HG02943 (cell line): ENCODE measurements around the gene NF2.

ENCODE experiments used
- ATAC-seq: cut with Tn5 transposase; IDR thresholded peaks from one replicate; pipeline ENCODE4 v1.9.1; 2021; ENCODE audit warnings: mild to moderate bottlenecking, low read depth, moderate library complexity; ENCODE audit not compliant: unreplicated experiment

NF2 gene

GRCh38 chr22:29629903-29630516, 26.6 kb downstream of the NF2 start:
- ATAC-seq, result no peak

- ATAC-seq, result no peak
These were observed 27.6 kb downstream of the NF2 start for GRCh38 chr22:29630987-29631386.

- ATAC-seq, result no peak
These were observed 28.3 kb downstream of the NF2 start for GRCh38 chr22:29631725-29632124.

GRCh38 chr22:29632672-29633071, 29.2 kb downstream of the NF2 start:
- ATAC-seq, result no peak

GRCh38 chr22:29633514-29634312, 30.3 kb downstream of the NF2 start:
- no peak for ATAC-seq

GRCh38 chr22:29634847-29635246, 31.4 kb downstream of the NF2 start:
- no peak for ATAC-seq

GRCh38 chr22:29635734-29636357, 32.4 kb downstream of the NF2 start:
- ATAC-seq, result no peak

GRCh38 chr22:29636751-29637150, 33.3 kb downstream of the NF2 start:
- ATAC-seq, result no peak

- ATAC-seq, result no peak
These were observed 33.7 kb downstream of the NF2 start for GRCh38 chr22:29637181-29637580.

GRCh38 chr22:29638678-29639077, 35.2 kb downstream of the NF2 start:
- ATAC-seq, result no peak

GRCh38 chr22:29639096-29639495, 35.7 kb downstream of the NF2 start:
- ATAC-seq, result no peak

- ATAC-seq, result no peak
These were observed 37.7 kb downstream of the NF2 start for GRCh38 chr22:29641042-29641699.

- ATAC-seq, result no peak
These were observed 38.4 kb downstream of the NF2 start for GRCh38 chr22:29641700-29642330.

- no peak for ATAC-seq
These were observed 39.3 kb downstream of the NF2 start for GRCh38 chr22:29642694-29643093.

- no peak for ATAC-seq
These were observed 44.7 kb downstream of the NF2 start for GRCh38 chr22:29647954-29648737.

- no peak for ATAC-seq
These were observed 46.9 kb downstream of the NF2 start for GRCh38 chr22:29650370-29650769.

GRCh38 chr22:29651652-29652051, 48.2 kb downstream of the NF2 start:
- no peak for ATAC-seq

- no peak for ATAC-seq
These were observed 51.0 kb downstream of the NF2 start for GRCh38 chr22:29654420-29654819.

- no peak for ATAC-seq
These were observed 51.4 kb downstream of the NF2 start for GRCh38 chr22:29654882-29655281.

- ATAC-seq, result no peak
These were observed 54.7 kb downstream of the NF2 start for GRCh38 chr22:29658176-29658575.
